SU-DHL-6 (cell line): ENCODE measurements around the gene SEMA3G.

Source experiments
- CTCF ChIP-seq: fragments of 200-600 bp; sonication (generic); IDR thresholded peaks from one replicate; pipeline ENCODE4 v1.5.1; 2017; ENCODE audit warnings: antibody characterized with exemption, mild to moderate bottlenecking, low read length, moderate library complexity; ENCODE audit not compliant: insufficient read depth, poor library complexity, severe bottlenecking
- EZH2phosphoT487 ChIP-seq: fragments of 200-600 bp; sonication (generic), shearing (Covaris generic); conservative IDR thresholded peaks from 2 replicates; pipeline ENCODE4 v1.6.1; 2018; ENCODE audit warnings: mild to moderate bottlenecking, antibody characterized with exemption, low read length, moderate library complexity, mixed read lengths

GRCh38 chr3:52398670-52399081, 46.2 kb downstream of the SEMA3G start:
- no peak for TF ChIP-seq CTCF
- no peak for TF ChIP-seq EZH2phosphoT487
